Activated CD8-positive, alpha-beta memory T cell treated with anti-CD3 and anti-CD28 coated beads, Interleukin-2, amount 50 U/mL, for 24 hours (primary cell): ENCODE data around the gene INAVA.
"Not testable (repeated sequence)": the region's sequence is repeated elsewhere in the genome, so short reads cannot be mapped to it uniquely, and the experiment has no call there.

Experiments used
- DNase-seq: peaks from one replicate; pipeline ENCODE4 v3.0.0-alpha.2; 2020; ENCODE audit errors: extremely low read depth

Gene INAVA

GRCh38 chr1:200918006-200918405 lies 23.3 kb downstream of the INAVA start:
- no peak for DNase-seq

- DNase-seq: no peak
Measured at GRCh38 chr1:200919386-200919785, 24.7 kb downstream of the INAVA start.

- DNase-seq: no peak
Measured at GRCh38 chr1:200921571-200922110, 26.9 kb downstream of the INAVA start.

GRCh38 chr1:200922406-200922805 lies 27.7 kb downstream of the INAVA start:
- no peak for DNase-seq

GRCh38 chr1:200923601-200924000 lies 28.9 kb downstream of the INAVA start:
- DNase-seq: no peak

GRCh38 chr1:200925831-200926230 lies 31.1 kb downstream of the INAVA start:
- no peak for DNase-seq

- DNase-seq: no peak
Measured at GRCh38 chr1:200929530-200930278, 35.0 kb downstream of the INAVA start.

- DNase-seq: not testable (repeated sequence)
Measured at GRCh38 chr1:200930285-200930684, 35.6 kb downstream of the INAVA start.

- DNase-seq: no peak
Measured at GRCh38 chr1:200931776-200932175, 37.1 kb downstream of the INAVA start.

GRCh38 chr1:200934676-200935245 lies 40.1 kb downstream of the INAVA start:
- DNase-seq: no peak

- not testable (repeated sequence) for DNase-seq
Measured at GRCh38 chr1:200935286-200935962, 40.7 kb downstream of the INAVA start.

GRCh38 chr1:200938955-200939354 lies 44.3 kb downstream of the INAVA start:
- DNase-seq: no peak

GRCh38 chr1:200945111-200945510 lies 50.4 kb downstream of the INAVA start:
- DNase-seq: no peak

GRCh38 chr1:200947059-200947566 lies 52.4 kb downstream of the INAVA start:
- no peak for DNase-seq

- DNase-seq: no peak
Measured at GRCh38 chr1:200949626-200950025, 54.9 kb downstream of the INAVA start.

- DNase-seq: no peak
Measured at GRCh38 chr1:200951016-200951415, 56.3 kb downstream of the INAVA start.

GRCh38 chr1:200954434-200954833 lies 59.7 kb downstream of the INAVA start:
- no peak for DNase-seq

GRCh38 chr1:200958597-200958996 lies 63.9 kb downstream of the INAVA start:
- DNase-seq: no peak

- no peak for DNase-seq
Measured at GRCh38 chr1:200959411-200959921, 64.8 kb downstream of the INAVA start.

- no peak for DNase-seq
Measured at GRCh38 chr1:200960236-200960947, 65.7 kb downstream of the INAVA start.

GRCh38 chr1:200960948-200961340 lies 66.2 kb downstream of the INAVA start:
- DNase-seq: no peak

- DNase-seq: not testable (repeated sequence)
Measured at GRCh38 chr1:200962151-200962550, 67.5 kb downstream of the INAVA start.
